Measurements from ENCODE around the gene EMILIN3. TPM values are rescaled to one million over a fixed set of nuclear protein-coding genes. Genes with fewer than 3 reads are reported as not detected.

Gene EMILIN3, protein sequence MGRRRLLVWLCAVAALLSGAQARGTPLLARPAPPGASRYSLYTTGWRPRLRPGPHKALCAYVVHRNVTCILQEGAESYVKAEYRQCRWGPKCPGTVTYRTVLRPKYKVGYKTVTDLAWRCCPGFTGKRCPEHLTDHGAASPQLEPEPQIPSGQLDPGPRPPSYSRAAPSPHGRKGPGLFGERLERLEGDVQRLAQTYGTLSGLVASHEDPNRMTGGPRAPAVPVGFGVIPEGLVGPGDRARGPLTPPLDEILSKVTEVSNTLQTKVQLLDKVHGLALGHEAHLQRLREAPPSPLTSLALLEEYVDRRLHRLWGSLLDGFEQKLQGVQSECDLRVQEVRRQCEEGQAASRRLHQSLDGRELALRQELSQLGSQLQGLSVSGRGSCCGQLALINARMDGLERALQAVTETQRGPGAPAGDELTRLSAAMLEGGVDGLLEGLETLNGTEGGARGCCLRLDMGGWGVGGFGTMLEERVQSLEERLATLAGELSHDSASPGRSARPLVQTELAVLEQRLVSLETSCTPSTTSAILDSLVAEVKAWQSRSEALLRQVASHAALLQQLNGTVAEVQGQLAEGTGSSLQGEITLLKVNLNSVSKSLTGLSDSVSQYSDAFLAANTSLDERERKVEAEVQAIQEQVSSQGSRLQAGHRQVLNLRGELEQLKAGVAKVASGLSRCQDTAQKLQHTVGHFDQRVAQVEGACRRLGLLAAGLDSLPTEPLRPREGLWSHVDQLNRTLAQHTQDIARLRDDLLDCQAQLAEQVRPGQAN
- 0.27 to 0.55 TPM (median 0.50 TPM) in 5 replicates for total RNA-seq (2022; extraction: Qiagen RNA extraction)

GRCh38 chr20:41366546-41367392 lies at the start of gene EMILIN3:
TSS of gene EMILIN3 (minus strand) at chr20:41366818. CDS start at chr20:41366634, 184 bp downstream.

GRCh38 chr20:41340327-41341055 lies 26.1 kb downstream of the EMILIN3 start, which contains the start of gene LPIN3:
TSS of gene LPIN3 (plus strand) at chr20:41340821. CDS start at chr20:41345804, 4,983 bp downstream.

GRCh38 chr20:41317546-41318270 lies 48.9 kb downstream of the EMILIN3 start, which contains the start of gene ZHX3:
TSS of gene ZHX3 (minus strand) at chr20:41317731. CDS start at chr20:41204916, 112,815 bp downstream.

Other genes starting within 250 kb of the EMILIN3 start
- gene PLCG1, start 229.3 kb downstream of the EMILIN3 start, total RNA-seq (2022; extraction: Qiagen RNA extraction) = 32.6 to 42.4 TPM (median 40.9 TPM) in 5 replicates
- gene ZHX3, start 49.1 kb downstream of the EMILIN3 start, total RNA-seq (2022; extraction: Qiagen RNA extraction) = 3.9 to 5.4 TPM (median 5.1 TPM) in 5 replicates
- 8.4 to 14.9 TPM (median 11.1 TPM) in 5 replicates for gene LPIN3, start 26.0 kb downstream of the EMILIN3 start, total RNA-seq (2022; extraction: Qiagen RNA extraction)